Placental epithelial cell (primary cell): ENCODE measurements around the gene VN1R4. TPM values are rescaled to one million over a fixed set of nuclear protein-coding genes. Genes with fewer than 3 reads are reported as not detected.

Experiments
- total RNA-seq: library from RNA; depleted of rRNA; stranded (reverse); fragments of >200 nt; gene quantifications from 2 replicates; pipeline ENCODE4 v1.2.3, GENCODE V29; 2012

The VN1R4 gene, protein sequence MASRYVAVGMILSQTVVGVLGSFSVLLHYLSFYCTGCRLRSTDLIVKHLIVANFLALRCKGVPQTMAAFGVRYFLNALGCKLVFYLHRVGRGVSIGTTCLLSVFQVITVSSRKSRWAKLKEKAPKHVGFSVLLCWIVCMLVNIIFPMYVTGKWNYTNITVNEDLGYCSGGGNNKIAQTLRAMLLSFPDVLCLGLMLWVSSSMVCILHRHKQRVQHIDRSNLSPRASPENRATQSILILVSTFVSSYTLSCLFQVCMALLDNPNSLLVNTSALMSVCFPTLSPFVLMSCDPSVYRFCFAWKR
- total RNA-seq: not detected in 2 replicates

DNA sequence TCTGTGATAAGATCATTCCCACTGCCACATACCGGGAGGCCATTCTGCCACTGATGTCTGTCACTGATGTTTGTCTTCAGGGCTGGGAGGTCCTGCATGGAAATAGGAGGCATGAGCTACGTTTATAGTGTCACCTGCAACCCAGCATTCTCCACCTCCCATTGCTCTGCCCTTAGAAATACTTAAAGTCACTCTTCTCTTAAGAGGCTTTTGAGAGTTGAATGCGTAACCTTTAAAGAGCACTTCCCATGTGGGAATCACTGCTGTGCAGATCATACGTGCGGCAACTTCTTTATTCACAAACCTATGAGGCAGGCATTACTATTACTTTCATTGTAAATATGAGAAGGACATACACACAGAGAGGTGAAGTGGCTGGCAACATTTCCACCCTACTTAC lies at the start of gene VN1R4:
Gene VN1R4 (minus strand): TSS at position 101 of the 400 bp plus-strand sequence. CDS start 58 bp downstream, at position 43.

DNA sequence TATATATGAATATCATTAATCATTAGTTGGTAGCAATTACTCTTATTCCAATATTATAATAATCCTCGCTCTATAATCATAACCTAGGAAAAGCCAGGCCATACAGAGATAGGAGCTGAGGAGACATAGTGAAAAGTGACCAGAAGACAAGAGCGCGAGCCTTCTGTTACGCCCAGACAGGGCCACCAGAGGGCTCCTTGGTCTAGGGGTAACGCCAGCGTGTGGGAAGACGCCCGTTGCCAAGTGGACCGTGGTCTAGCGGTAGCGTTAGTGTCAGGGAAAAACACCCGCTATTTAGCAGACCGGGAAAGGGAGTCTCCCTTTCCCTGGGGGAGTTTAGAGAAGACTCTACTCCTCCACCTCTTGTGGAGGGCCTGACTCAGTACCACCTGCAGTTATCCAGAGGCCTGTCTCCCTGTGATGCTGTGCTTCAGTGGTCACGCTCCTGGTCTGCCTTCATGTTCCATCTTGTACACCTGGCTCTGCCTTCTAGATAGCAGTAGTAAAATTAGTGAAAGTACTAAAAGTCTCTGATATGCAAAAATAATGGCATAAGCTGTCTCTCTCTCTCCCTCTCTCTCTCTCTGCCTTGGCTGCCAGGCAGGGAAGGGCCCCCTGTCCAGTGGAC lies 9.7 kb downstream of the VN1R4 start, which contains the start of gene VN1R2:
Gene VN1R2 (plus strand): TSS at position 578 of the 628 bp plus-strand sequence. CDS start 84 bp downstream, outside the sequence.

DNA sequence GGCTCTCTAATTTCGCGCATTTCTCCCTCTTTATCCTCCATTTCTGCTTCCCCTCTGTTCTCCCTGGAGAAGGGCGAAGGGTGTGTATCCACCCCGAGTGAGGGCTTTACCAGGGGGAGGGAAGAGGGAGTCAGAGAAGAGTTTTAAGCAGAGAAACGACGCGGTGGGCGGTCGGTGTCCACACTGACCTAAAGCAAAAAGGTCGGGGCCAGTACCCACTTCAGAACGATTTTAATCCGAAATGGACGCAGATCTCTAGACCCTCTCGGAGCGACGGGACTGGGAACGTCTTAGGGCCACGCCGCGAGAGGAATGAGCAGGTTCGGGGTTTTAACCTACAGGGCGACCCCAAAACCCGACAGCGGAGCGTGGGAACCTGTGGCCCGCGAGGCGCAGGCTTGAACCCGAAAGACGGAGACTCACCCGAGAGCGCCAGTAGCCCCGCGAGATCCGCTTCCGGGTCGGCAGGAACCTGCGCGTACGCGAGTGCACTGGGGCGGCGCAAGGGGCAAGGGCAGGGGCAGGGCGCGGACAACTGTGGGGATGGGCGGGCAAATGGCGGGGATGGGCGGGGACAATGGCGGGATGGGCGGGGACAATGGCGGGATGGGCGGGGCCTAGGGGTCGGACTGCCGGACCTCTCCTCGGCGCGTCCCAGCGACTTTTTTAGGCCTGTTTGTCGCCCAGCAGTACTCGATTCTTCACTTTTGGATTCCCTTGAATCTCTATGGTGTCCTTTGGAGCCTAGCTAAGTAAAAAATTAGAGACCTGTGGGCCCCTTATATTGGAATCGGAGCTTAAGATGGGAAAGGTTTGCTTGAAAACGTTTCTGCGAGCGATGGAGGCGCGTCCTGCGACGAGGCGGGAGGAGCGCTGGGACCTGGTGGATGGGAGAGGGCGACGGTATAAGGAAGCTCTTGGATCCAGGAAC lies 12.8 kb downstream of the VN1R4 start, which contains the start of gene ZNF677:
Gene ZNF677 (minus strand): TSS at position 463 of the 931 bp plus-strand sequence. CDS start 3,323 bp downstream, outside the sequence.

Other genes starting within 250 kb of the VN1R4 start
- 0.11 TPM in 1 of 2 replicates, not detected in the other for gene ERVV-2, start 223.0 kb downstream of the VN1R4 start, total RNA-seq
- 43.9 and 50.6 TPM in 2 replicates for gene ZNF160, start 164.3 kb downstream of the VN1R4 start, total RNA-seq
- gene ZNF415, start 134.8 kb downstream of the VN1R4 start, total RNA-seq: 16.7 and 22.0 TPM in 2 replicates
- gene ZNF347, start 108.7 kb downstream of the VN1R4 start, total RNA-seq: 13.3 and 16.5 TPM in 2 replicates
- gene ZNF665, start 74.4 kb downstream of the VN1R4 start, total RNA-seq: 10.6 and 16.9 TPM in 2 replicates
- gene ZNF677, start 12.8 kb downstream of the VN1R4 start, total RNA-seq: 24.8 and 33.0 TPM in 2 replicates
- gene VN1R2, start 9.4 kb downstream of the VN1R4 start, total RNA-seq: not detected in 2 replicates
- gene ZNF845, start 66.0 kb upstream of the VN1R4 start, total RNA-seq: 10.3 and 11.4 TPM in 2 replicates
- gene ZNF525, start 98.0 kb upstream of the VN1R4 start, total RNA-seq: 12.3 and 20.0 TPM in 2 replicates
- gene ZNF765, start 127.4 kb upstream of the VN1R4 start, total RNA-seq: 22.8 and 28.3 TPM in 2 replicates
- gene ZNF761, start 164.3 kb upstream of the VN1R4 start, total RNA-seq: 11.9 and 13.7 TPM in 2 replicates
- gene ZNF813, start 200.0 kb upstream of the VN1R4 start, total RNA-seq: 4.7 and 5.4 TPM in 2 replicates